PFSK-1 (cell line): ENCODE data around the gene RAD51D.

Experiments used
- FOXP2 ChIP-seq: optimal IDR thresholded peaks from 2 replicates; pipeline ENCODE3; 2011; ENCODE audit warnings: borderline replicate concordance, control low read depth, inconsistent platforms; ENCODE audit not compliant: insufficient read depth; ENCODE audit errors: extremely low read length, extremely low read depth
- POLR2AphosphoS5 ChIP-seq: IDR thresholded peaks from 2 replicates; pipeline ENCODE4 v1.6.1; 2012; ENCODE audit warnings: low read depth, mild to moderate bottlenecking, control low read depth, low read length, moderate library complexity
- SIN3A ChIP-seq: IDR thresholded peaks from 2 replicates; pipeline ENCODE4 v1.6.1; 2012; ENCODE audit warnings: mild to moderate bottlenecking, low read length, moderate library complexity, borderline replicate concordance; ENCODE audit not compliant: insufficient read depth
- TAF1 ChIP-seq: IDR thresholded peaks from 2 replicates; pipeline ENCODE4 v1.6.1; 2012; ENCODE audit warnings: low read length, control low read depth, borderline replicate concordance; ENCODE audit not compliant: insufficient read depth
- TF ChIP-seq, protein P1 (sequence below), 2 experiments: IDR thresholded peaks; 2 replicates each; pipeline versions ENCODE4 v1.6.1 to v1.8.0; 2011 to 2012; ENCODE audit warnings: low read depth in 2 of 2, low read length in 2 of 2, control low read depth in 1 of 2, inconsistent platforms in 1 of 2, mild to moderate bottlenecking in 1 of 2, moderate library complexity in 1 of 2; ENCODE audit not compliant: insufficient read depth in 1 of 2

Gene RAD51D

DNA sequence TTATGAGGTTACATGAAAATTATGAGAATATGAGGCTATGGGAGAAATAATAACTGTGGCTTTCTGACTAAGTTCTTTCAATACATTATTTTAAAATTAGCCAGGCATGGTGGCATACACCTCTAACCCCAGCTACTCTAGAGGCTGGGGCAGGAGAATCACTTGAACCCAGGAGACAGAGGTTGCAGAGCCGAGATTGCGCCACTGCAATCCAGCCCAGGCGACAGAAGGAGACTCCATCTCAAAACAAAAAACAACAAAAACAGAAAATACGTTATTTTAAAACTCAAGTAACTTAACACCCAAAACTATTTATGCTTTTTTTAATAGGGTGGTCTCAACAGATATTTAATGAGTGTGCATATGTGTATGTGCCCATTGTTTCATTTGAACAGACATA, 53.8 kb downstream of the RAD51D start:
- TF ChIP-seq, protein P1, sequence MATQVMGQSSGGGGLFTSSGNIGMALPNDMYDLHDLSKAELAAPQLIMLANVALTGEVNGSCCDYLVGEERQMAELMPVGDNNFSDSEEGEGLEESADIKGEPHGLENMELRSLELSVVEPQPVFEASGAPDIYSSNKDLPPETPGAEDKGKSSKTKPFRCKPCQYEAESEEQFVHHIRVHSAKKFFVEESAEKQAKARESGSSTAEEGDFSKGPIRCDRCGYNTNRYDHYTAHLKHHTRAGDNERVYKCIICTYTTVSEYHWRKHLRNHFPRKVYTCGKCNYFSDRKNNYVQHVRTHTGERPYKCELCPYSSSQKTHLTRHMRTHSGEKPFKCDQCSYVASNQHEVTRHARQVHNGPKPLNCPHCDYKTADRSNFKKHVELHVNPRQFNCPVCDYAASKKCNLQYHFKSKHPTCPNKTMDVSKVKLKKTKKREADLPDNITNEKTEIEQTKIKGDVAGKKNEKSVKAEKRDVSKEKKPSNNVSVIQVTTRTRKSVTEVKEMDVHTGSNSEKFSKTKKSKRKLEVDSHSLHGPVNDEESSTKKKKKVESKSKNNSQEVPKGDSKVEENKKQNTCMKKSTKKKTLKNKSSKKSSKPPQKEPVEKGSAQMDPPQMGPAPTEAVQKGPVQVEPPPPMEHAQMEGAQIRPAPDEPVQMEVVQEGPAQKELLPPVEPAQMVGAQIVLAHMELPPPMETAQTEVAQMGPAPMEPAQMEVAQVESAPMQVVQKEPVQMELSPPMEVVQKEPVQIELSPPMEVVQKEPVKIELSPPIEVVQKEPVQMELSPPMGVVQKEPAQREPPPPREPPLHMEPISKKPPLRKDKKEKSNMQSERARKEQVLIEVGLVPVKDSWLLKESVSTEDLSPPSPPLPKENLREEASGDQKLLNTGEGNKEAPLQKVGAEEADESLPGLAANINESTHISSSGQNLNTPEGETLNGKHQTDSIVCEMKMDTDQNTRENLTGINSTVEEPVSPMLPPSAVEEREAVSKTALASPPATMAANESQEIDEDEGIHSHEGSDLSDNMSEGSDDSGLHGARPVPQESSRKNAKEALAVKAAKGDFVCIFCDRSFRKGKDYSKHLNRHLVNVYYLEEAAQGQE (IDR thresholded peaks at IDR 0.05; ENCODE audit: insufficient read depth in 1 of 2, low read depth in 2 of 2, low read length in 2 of 2): no peak
- TF ChIP-seq TAF1: no peak
- TF ChIP-seq FOXP2: no peak
- TF ChIP-seq POLR2AphosphoS5: no peak
- no peak for TF ChIP-seq SIN3A

DNA sequence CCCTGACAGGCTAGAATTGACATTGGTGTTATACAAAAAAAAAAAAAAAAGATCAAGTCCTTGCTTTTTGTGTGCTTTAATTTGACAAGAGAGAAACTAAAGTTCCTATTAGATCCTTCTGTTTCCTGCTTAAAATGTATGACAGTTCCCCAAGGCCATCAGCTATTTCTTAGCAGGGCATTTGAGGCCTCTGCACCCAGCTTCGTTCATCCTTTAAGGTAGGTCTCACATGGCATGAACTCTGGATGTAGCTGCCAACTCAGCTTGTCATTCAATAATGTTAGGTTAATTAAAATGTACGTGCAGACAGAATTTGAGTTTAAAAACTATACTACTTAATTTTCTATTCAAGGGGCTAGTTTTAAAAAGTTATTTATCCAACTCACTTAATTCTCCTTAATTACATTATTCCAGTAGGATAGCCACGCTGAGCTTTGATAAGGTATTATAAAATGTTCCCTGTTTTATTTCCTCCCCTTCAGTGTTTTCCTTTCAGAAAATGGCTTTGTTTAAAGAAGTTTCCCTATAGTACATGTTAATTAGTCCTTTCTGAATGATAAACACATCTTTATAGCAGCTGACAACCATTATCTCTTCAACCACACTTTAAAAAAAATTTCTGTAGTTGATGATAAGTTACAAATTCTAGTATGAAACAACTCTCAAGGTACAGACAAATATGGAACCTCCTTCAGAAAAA, 55.0 kb downstream of the RAD51D start:
- TF ChIP-seq FOXP2: no peak
- TF ChIP-seq, protein P1 (IDR thresholded peaks at IDR 0.05; ENCODE audit: insufficient read depth in 1 of 2, low read depth in 2 of 2, low read length in 2 of 2): no peak
- no peak for TF ChIP-seq TAF1

DNA sequence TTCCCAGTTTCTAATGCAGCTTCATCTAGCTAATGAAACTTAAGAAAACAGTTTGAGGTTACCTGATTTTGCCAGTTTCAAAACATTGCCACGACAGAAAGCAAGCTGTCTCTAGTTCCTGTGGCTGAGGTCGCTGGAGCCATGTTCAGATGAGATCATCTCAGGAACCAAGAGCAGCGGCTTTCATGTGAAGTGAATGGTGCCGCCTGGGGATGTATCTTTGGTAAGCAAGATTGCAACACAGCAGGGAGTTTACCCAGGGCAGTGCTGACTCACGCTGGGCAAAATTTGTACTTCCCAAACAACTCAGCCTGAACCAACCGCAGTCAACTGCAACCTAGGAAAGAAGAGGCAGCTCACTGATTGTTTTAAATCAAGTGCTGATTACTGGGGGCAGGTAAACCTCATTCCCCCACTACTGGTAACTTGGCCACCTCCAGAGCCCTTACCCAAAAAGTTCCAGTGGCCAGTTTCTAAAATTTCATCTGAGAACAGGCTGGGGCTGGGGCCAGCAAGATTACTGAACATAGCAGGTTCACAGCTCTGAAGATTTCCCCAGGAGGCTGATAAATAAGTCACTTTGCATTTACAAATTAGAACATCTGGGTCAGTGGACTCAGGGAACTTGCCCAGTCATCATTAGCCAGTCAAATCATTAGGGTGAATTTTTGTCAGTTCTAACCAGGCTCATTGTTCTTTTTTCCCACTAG, 56.0 kb downstream of the RAD51D start, which contains the start of gene RFFL:
TSS of gene RFFL (minus strand) at position 194 of the 710 bp plus-strand sequence. CDS start 37,154 bp downstream, outside the sequence.
- TF ChIP-seq POLR2AphosphoS5 (no peak), FOXP2 (peak; percentile 95), SIN3A (peak; percentile 77; the same call in 1 of the 2 replicates)

DNA sequence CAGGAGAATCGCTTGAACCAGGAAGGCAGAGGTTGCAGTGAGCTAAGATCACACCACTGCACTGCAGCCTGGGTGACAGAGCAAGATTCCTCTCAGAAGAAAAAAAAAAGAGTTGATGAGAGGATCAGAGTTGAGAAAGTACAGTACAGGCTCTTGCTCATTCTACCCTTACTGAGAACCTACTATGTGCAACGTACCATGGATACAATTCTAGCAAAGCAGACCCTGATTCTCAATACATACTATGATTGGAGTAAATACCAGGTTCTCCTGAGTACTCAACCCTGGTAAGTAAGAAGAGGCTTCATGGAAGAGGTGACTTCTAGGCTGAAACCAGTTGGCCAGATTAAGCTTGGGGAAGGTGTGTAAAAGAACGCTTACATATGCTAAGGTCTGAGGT, 57.4 kb downstream of the RAD51D start:
- TF ChIP-seq, protein P1 (IDR thresholded peaks at IDR 0.05; ENCODE audit: insufficient read depth in 1 of 2, low read depth in 2 of 2, low read length in 2 of 2): no peak
- TF ChIP-seq FOXP2 (no peak), TAF1 (no peak), POLR2AphosphoS5 (no peak), SIN3A (no peak)

DNA sequence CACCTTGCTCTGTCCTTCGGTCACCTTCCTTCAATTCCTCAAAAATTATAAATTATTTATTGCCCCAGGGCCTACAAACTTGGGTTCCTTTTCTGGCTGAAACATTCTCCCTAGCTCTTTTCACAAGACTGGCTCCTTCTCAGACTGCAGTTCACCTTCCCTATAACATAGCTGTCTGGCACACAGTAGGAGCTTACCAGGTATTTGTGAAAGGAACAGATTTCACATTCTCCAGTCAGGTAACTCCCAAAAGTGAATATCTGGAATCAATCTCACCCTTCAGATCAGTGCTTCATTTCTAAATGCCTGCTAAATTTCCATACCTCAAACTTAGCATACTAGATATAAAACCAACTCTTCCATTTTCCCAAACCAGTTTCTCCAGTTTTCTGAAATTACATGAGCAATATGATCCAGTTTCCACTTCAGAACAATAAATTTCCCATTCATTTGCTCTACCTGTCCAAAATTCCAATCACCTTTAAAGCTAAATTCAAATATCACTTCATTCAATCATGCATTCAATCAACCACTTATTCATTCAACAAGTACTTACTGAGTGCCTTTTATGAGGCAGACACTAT, 62.2 kb downstream of the RAD51D start:
- TF ChIP-seq, protein P1 (IDR thresholded peaks at IDR 0.05; ENCODE audit: insufficient read depth in 1 of 2, low read depth in 2 of 2, low read length in 2 of 2): no peak
- TF ChIP-seq SIN3A (no peak), FOXP2 (no peak), POLR2AphosphoS5 (no peak), TAF1 (no peak)
